Choroid plexus epithelial cell (primary cell): Measurements from ENCODE around the gene FCN2.

Experiments used
- DNase-seq: peaks from one replicate; pipeline ENCODE4 v3.0.0-alpha.2; 2010; ENCODE audit warnings: low read depth
- H3K4me3 ChIP-seq: 2 replicates; pipeline ENCODE4 v1.5.1; 2011; ENCODE audit warnings: low read depth, mild to moderate bottlenecking, control low read depth, low read length, moderate library complexity
- TF ChIP-seq, protein P1 (sequence below): conservative IDR thresholded peaks from 2 replicates; pipeline ENCODE4 v1.5.1; 2011; ENCODE audit warnings: low read depth, mild to moderate bottlenecking, control low read depth, inconsistent platforms, low read length, moderate library complexity

FCN2 gene

DNA sequence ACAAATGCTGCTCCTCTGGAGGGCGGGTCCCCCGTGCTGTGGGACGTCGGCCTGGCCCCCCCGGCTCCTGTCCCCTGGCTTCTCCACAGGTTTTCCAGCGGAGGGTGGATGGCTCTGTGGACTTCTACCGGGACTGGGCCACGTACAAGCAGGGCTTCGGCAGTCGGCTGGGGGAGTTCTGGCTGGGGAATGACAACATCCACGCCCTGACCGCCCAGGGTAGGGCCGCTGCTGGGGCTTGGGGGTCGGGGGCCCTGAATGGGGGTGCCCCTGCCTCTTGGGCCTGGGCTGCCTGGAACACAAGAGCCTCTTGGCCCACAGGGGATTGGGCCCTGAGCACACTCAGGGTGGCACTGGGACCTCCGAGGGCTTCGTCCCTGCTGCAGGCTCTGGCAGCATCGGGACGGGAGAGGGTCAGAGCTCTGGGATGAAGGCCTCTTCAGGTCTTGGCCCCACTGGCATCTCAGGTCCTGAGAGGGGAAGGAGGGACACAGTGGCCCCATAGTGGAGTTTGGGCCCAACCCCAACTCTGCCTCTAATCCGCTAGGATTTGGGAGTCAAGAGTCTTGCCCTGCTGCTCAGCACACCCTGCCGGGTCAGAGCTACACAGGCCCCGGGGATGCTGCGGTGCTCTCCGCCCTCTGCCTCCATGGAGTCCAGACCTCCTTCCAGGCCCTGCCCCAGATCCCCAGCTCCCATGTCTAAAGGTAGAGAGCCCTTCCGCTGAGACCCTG is 5.2 kb downstream of the FCN2 start:
- H3K4me3 ChIP-seq: no peak overlapping the region
- TF ChIP-seq, protein P1, sequence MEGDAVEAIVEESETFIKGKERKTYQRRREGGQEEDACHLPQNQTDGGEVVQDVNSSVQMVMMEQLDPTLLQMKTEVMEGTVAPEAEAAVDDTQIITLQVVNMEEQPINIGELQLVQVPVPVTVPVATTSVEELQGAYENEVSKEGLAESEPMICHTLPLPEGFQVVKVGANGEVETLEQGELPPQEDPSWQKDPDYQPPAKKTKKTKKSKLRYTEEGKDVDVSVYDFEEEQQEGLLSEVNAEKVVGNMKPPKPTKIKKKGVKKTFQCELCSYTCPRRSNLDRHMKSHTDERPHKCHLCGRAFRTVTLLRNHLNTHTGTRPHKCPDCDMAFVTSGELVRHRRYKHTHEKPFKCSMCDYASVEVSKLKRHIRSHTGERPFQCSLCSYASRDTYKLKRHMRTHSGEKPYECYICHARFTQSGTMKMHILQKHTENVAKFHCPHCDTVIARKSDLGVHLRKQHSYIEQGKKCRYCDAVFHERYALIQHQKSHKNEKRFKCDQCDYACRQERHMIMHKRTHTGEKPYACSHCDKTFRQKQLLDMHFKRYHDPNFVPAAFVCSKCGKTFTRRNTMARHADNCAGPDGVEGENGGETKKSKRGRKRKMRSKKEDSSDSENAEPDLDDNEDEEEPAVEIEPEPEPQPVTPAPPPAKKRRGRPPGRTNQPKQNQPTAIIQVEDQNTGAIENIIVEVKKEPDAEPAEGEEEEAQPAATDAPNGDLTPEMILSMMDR: no peak
- DNase-seq: no peak

DNA sequence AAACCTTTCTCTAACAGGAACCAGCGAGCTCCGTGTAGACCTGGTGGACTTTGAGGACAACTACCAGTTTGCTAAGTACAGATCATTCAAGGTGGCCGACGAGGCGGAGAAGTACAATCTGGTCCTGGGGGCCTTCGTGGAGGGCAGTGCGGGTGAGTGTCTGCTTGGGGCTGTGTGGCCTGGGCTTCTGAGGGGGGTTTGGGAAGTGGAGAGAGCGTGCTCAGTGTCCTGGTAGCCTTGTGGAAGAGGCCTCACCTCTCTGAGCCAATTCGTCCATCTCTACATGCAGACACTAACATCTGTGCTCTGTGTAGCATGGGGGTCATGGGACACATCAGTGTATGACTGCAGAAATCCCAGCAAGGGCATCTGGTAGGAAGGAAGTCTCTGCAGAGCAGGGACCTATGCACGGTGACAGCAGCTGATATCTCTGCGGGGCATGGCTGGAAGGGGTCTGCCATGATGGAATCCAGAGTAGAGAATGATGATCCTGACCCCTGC is 5.9 kb downstream of the FCN2 start:
- no peak overlapping the region for H3K4me3 ChIP-seq
- DNase-seq: no peak
- TF ChIP-seq, protein P1: no peak

DNA sequence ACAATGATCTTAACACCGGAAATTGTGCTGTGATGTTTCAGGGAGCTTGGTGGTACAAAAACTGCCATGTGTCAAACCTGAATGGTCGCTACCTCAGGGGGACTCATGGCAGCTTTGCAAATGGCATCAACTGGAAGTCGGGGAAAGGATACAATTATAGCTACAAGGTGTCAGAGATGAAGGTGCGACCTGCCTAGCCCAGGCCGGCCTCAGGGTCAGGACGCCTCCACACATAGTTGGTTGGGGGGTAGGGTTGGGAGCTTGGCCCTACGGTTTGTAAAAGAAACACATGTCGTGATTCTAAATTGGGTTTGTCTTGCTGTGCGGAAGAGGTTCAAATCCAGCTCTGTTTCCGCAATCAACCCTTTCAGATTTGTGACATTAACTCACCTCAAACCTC is 6.6 kb downstream of the FCN2 start:
- TF ChIP-seq, protein P1: no peak
- no peak for DNase-seq
- no peak overlapping the region for H3K4me3 ChIP-seq

DNA sequence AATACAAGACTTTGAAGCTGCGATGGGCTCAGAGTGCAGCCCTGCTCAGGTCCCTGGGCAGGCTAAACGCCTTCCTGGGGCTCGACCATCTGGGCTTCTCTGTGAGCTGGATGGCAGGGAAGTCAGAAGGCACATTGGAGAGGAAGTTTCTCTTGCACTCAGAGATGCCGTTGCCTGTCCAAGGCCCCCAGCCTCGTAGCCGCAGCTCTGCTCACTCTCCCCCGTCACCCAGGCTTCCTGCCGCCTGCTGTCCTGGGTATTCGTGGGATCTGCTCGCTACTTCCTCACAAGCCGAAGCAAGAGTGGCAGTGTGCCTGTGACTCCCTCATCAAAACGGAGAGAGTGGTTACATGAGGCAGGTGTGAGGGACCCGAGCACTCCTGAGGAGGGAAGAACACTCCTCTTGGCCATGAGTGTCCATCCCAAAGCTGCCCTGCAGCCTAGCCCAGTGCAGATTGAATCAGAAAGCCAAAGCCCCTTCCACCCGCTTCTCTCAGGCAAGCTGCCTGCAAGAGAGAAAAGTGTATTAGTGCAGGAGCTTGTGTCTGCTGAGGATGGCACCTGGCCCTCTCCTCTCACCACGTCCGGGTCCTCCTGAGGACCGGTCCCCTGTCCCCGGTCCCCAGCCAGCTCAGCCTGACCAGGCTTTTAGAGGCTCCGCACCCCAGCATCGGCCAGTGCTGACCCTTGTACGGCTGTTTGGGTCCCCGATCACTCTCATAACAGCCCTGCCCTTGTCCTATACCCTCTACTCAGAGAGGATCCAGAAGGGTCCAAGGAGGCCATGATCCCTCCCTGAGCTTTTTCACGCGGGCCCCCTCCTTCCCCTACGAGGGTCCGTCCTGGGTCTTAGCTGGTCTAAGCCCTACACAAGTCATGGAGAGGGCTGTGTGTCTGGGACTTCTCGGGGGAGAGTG is 7.3 kb downstream of the FCN2 start:
- no peak overlapping the region for H3K4me3 ChIP-seq
- DNase-seq: no peak
- TF ChIP-seq, protein P1: no peak

DNA sequence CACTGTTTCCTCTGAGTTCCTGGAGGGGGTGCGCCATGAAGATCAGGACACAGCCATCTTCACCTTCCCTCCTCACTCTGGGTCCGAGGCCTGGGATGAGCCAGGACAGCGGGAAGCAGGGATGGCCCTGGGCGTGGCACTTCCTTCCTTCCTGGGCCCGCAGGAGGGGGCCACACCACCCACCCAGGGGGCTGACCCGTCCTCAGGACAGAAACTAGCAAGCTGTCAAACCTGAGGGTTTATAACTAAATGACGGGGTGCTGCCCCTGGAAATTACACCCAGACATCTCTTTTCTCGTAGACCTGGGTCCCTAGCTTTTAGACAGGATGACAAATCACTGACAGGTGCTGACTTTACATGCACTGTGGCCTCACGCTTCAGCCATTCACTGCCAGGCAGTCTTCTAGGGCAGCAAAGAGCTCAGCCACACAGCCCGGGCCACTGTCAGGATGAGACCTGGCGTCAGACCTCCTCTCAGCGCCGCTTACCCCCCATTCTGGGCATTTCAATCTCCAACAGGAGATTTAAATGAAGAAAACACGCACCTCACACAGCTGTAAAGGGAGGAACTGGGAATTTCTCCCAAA is 8.1 kb downstream of the FCN2 start:
- no peak for DNase-seq

DNA sequence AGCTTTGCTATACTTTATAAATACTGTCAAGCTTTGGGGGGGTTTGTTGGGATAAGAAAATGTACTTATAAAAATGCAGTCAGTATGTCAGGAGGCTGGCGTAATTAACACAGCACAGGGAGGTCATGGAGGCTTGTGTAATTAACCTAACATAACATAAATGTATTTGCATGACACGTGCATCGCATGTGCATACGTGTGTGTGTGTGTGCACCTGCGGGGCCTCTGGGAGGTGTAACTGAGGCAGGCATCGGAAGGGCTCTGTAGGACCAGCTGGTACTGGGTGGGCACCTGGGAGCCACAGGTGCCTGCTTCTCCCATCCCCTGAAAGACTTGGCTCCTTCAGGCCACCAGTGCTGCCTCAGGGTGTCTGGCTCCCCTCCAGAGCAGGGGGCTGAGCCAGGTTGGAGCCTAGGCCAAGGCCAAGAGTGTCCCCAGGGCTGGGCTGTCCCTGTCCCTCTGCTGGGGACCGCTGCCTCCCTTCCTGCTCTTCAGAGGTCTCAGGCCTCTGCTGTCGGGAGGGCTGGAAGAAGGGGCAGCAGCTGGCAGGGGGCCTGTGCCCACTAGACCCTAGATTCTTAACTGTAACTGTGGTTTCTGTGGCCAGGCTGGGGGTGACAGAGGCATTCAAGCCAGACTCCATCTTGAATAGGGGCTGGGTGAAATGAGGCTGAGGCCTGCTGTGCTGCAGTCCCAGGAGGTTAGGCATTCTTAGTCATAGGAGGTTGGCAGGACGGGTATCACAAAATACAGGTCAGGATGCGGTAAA is 9.0 kb downstream of the FCN2 start:
- TF ChIP-seq, protein P1: no peak
- no peak overlapping the region for H3K4me3 ChIP-seq
- no peak for DNase-seq

More for the DNA sequence above, 8.1 kb downstream of the FCN2 start:
- TF ChIP-seq, protein P1: no peak
- no peak overlapping the region for H3K4me3 ChIP-seq
